ENCODE results near the gene ASXL2.

Gene ASXL2

GRCh38 chr2:25899404-25899970 is 21.2 kb upstream of the ASXL2 start:
- TF ChIP-seq EP300 (IDR thresholded peaks at IDR 0.05; ENCODE audit: borderline replicate concordance) (no peak), YY1 (IDR thresholded peaks at IDR 0.05; ENCODE audit: low read depth) (no peak), USF1 (IDR thresholded peaks at IDR 0.05) (no peak), FOXM1 (IDR thresholded peaks at IDR 0.05; ENCODE audit: borderline replicate concordance, low read depth) (no peak), TCF12 (IDR thresholded peaks at IDR 0.05; ENCODE audit: low read depth) (no peak), ZBTB7A (IDR thresholded peaks at IDR 0.05; ENCODE audit: low read depth) (no peak), REST (IDR thresholded peaks at IDR 0.05; ENCODE audit: low read depth) (no peak), TAF1 (IDR thresholded peaks at IDR 0.05; ENCODE audit: low read depth) (no peak), TEAD4 (IDR thresholded peaks at IDR 0.05) (no peak), MAX (IDR thresholded peaks at IDR 0.05) (no peak), CREB1 (IDR thresholded peaks at IDR 0.05; ENCODE audit: low read depth) (no peak), NFIC (IDR thresholded peaks at IDR 0.05) (no peak), CEBPB (IDR thresholded peaks at IDR 0.05) (no peak), RAD21 (IDR thresholded peaks at IDR 0.05; ENCODE audit: low read depth) (no peak)

- no peak for TF ChIP-seq CREB1 (IDR thresholded peaks at IDR 0.05; ENCODE audit: low read depth)
- TF ChIP-seq FOXM1 (IDR thresholded peaks at IDR 0.05; ENCODE audit: borderline replicate concordance, low read depth): no peak
- no peak for TF ChIP-seq USF1 (IDR thresholded peaks at IDR 0.05)
- TF ChIP-seq ZBTB7A (IDR thresholded peaks at IDR 0.05; ENCODE audit: low read depth): no peak
- TF ChIP-seq TCF12 (IDR thresholded peaks at IDR 0.05; ENCODE audit: low read depth): no peak
- no peak for TF ChIP-seq CEBPB (IDR thresholded peaks at IDR 0.05)
These were observed 19.2 kb upstream of the ASXL2 start for GRCh38 chr2:25897506-25897905.

GRCh38 chr2:25895610-25896009 is 17.3 kb upstream of the ASXL2 start:
- TF ChIP-seq CREB1 (IDR thresholded peaks at IDR 0.05; ENCODE audit: low read depth) (no peak), FOXM1 (IDR thresholded peaks at IDR 0.05; ENCODE audit: borderline replicate concordance, low read depth) (no peak), RAD21 (IDR thresholded peaks at IDR 0.05; ENCODE audit: low read depth) (no peak), ZBTB7A (IDR thresholded peaks at IDR 0.05; ENCODE audit: low read depth) (no peak), TAF1 (IDR thresholded peaks at IDR 0.05; ENCODE audit: low read depth) (no peak), MAX (IDR thresholded peaks at IDR 0.05) (no peak), YY1 (IDR thresholded peaks at IDR 0.05; ENCODE audit: low read depth) (no peak), TEAD4 (IDR thresholded peaks at IDR 0.05) (no peak), USF1 (IDR thresholded peaks at IDR 0.05) (no peak)

- TF ChIP-seq USF1 (IDR thresholded peaks at IDR 0.05) (no peak), TEAD4 (IDR thresholded peaks at IDR 0.05) (no peak), EP300 (IDR thresholded peaks at IDR 0.05; ENCODE audit: borderline replicate concordance) (no peak), YY1 (IDR thresholded peaks at IDR 0.05; ENCODE audit: low read depth) (no peak), MAX (IDR thresholded peaks at IDR 0.05) (no peak), TAF1 (IDR thresholded peaks at IDR 0.05; ENCODE audit: low read depth) (no peak)
These were observed 16.7 kb upstream of the ASXL2 start for GRCh38 chr2:25895018-25895417.

GRCh38 chr2:25894135-25894830 is 16.0 kb upstream of the ASXL2 start:
- TF ChIP-seq USF1 (IDR thresholded peaks at IDR 0.05) (peak; percentile 26), NFIC (IDR thresholded peaks at IDR 0.05) (peak; percentile 33; the same call in 1 of the 2 replicates), EP300 (IDR thresholded peaks at IDR 0.05; ENCODE audit: borderline replicate concordance) (no peak), MAX (IDR thresholded peaks at IDR 0.05) (peak; percentile 43; the same call in 1 of the 2 replicates)

GRCh38 chr2:25891672-25892071 is 13.4 kb upstream of the ASXL2 start:
- TF ChIP-seq FOXM1 (IDR thresholded peaks at IDR 0.05; ENCODE audit: borderline replicate concordance, low read depth): no peak
- TF ChIP-seq USF1 (IDR thresholded peaks at IDR 0.05): no peak
- no peak for TF ChIP-seq NFIC (IDR thresholded peaks at IDR 0.05)
- no peak for TF ChIP-seq EP300 (IDR thresholded peaks at IDR 0.05; ENCODE audit: borderline replicate concordance)
- no peak for TF ChIP-seq CREB1 (IDR thresholded peaks at IDR 0.05; ENCODE audit: low read depth)
- TF ChIP-seq TEAD4 (IDR thresholded peaks at IDR 0.05): no peak
- no peak for TF ChIP-seq ZBTB7A (IDR thresholded peaks at IDR 0.05; ENCODE audit: low read depth)
- no peak for TF ChIP-seq RAD21 (IDR thresholded peaks at IDR 0.05; ENCODE audit: low read depth)
- no peak for TF ChIP-seq MAX (IDR thresholded peaks at IDR 0.05)
- no peak for TF ChIP-seq REST (IDR thresholded peaks at IDR 0.05; ENCODE audit: low read depth)
- no peak for TF ChIP-seq YY1 (IDR thresholded peaks at IDR 0.05; ENCODE audit: low read depth)
- no peak for TF ChIP-seq TAF1 (IDR thresholded peaks at IDR 0.05; ENCODE audit: low read depth)
- TF ChIP-seq EGR1 (IDR thresholded peaks at IDR 0.05): no peak
- no peak for TF ChIP-seq TCF12 (IDR thresholded peaks at IDR 0.05; ENCODE audit: low read depth)
- TF ChIP-seq CEBPB (IDR thresholded peaks at IDR 0.05): no peak
